Measurements from ENCODE around the gene RNF141. TPM values are rescaled to one million over a fixed set of nuclear protein-coding genes. Genes with fewer than 3 reads are reported as not detected.
A peak's percentile ranks its signal among the peaks of the same experiment; 100 is the strongest.

The RNF141 gene
- total RNA-seq, 1 donor from 2014 or later, result 31.2 TPM

DNA sequence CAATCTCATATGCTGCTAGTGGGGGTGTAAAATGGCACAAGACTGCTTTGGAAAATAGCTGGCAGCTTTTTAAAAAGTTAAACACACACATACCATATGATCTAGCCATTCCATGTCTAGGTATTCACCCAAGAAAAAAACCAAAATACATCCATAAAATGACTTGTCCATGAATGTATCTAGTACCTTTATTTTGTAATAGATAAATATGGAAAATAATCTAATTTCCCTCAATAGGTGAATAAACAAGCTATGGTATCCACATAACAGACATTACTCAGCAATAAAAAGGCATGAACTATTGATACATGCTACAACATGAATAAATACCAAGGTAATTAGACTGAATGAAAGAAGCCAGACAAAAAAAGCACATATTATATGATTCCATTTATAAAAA lies 22.9 kb downstream of the RNF141 start:
- TF ChIP-seq, protein P1, sequence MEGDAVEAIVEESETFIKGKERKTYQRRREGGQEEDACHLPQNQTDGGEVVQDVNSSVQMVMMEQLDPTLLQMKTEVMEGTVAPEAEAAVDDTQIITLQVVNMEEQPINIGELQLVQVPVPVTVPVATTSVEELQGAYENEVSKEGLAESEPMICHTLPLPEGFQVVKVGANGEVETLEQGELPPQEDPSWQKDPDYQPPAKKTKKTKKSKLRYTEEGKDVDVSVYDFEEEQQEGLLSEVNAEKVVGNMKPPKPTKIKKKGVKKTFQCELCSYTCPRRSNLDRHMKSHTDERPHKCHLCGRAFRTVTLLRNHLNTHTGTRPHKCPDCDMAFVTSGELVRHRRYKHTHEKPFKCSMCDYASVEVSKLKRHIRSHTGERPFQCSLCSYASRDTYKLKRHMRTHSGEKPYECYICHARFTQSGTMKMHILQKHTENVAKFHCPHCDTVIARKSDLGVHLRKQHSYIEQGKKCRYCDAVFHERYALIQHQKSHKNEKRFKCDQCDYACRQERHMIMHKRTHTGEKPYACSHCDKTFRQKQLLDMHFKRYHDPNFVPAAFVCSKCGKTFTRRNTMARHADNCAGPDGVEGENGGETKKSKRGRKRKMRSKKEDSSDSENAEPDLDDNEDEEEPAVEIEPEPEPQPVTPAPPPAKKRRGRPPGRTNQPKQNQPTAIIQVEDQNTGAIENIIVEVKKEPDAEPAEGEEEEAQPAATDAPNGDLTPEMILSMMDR (IDR thresholded peaks at IDR 0.05; ENCODE audit: insufficient read depth, low read depth, low read length), result no peak
- no peak for TF ChIP-seq EZH2 (IDR thresholded peaks at IDR 0.05; ENCODE audit: insufficient read depth, low read length)
- Mint-ChIP-seq H3K27me3 (ENCODE audit: low read depth, unreplicated experiment) (no peaks in the 10 kb centered on the region), H3K9me3 (ENCODE audit: unreplicated experiment) (no peaks in the 10 kb centered on the region), H3K4me1 (ENCODE audit: low read depth, unreplicated experiment) (peaks cover 12% of the 10 kb centered on the region), H3K36me3 (ENCODE audit: low read depth, unreplicated experiment) (peaks cover 2% of the 10 kb centered on the region), H3K27ac (ENCODE audit: unreplicated experiment) (no peak overlapping the region), H3K4me3 (ENCODE audit: unreplicated experiment) (no peak overlapping the region)
- no peaks in the 10 kb centered on the region for H3K79me2 ChIP-seq (ENCODE audit: insufficient read depth, low read length)
- no peaks in the 10 kb centered on the region for H3K9me3 ChIP-seq (ENCODE audit: insufficient read depth, low read depth, low read length)
- no peak for DNase-seq (ENCODE audit: low read depth)
- H3K27me3 ChIP-seq (ENCODE audit: insufficient read depth, low read length), result no peaks in the 10 kb centered on the region
- no peaks in the 10 kb centered on the region for H3K4me1 ChIP-seq (ENCODE audit: insufficient read depth, low read length)
- peaks cover 8% of the 10 kb centered on the region for H3K36me3 ChIP-seq (ENCODE audit: insufficient read depth, low read length)
- H2AFZ ChIP-seq (ENCODE audit: low read depth, low read length), result no peak overlapping the region
- H3K9ac ChIP-seq (ENCODE audit: low read length), result no peak overlapping the region
- H3K4me3 ChIP-seq (ENCODE audit: insufficient read depth, low read depth, low read length), result no peak overlapping the region
- H3K27ac ChIP-seq (ENCODE audit: low read depth, low read length), result no peak overlapping the region
- FAIRE-seq, result no peak
- no peaks in the 10 kb centered on the region for H4K20me1 ChIP-seq (ENCODE audit: insufficient read depth, low read length)
- H3K4me2 ChIP-seq (ENCODE audit: low read length), result no peak overlapping the region

DNA sequence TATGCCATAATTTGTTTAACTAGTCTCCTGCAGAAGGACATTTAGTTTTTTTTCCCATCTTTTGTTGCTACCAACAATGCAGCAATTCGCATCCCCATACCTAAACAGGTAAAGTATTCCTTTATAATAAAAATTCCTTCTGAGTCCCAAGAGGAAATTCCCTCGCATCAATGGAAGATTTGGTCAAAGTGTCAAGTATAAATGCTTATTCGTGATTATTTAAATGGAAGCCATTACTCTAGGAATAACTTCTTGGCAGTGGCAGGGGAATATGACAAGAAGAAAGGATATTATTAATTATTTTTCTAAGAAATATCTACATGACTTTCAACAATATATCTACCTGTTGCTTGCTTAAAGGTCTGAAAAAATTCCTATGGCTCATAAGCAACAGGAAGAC lies 25.6 kb downstream of the RNF141 start:
- H3K27ac Mint-ChIP-seq (ENCODE audit: unreplicated experiment), result no peak overlapping the region
- Histone ChIP-seq H2AFZ (ENCODE audit: low read depth, low read length) (no peak overlapping the region), H3K4me1 (ENCODE audit: insufficient read depth, low read length) (no peaks in the 10 kb centered on the region), H3K4me2 (ENCODE audit: low read length) (no peak overlapping the region), H3K4me3 (ENCODE audit: insufficient read depth, low read depth, low read length) (no peak overlapping the region), H3K9me3 (ENCODE audit: insufficient read depth, low read depth, low read length) (no peaks in the 10 kb centered on the region), H4K20me1 (ENCODE audit: insufficient read depth, low read length) (no peaks in the 10 kb centered on the region), H3K9ac (ENCODE audit: low read length) (no peak overlapping the region), H3K27me3 (ENCODE audit: insufficient read depth, low read length) (no peaks in the 10 kb centered on the region), H3K79me2 (ENCODE audit: insufficient read depth, low read length) (no peaks in the 10 kb centered on the region), H3K36me3 (ENCODE audit: insufficient read depth, low read length) (no peaks in the 10 kb centered on the region), H3K27ac (ENCODE audit: low read depth, low read length) (no peak overlapping the region)
- H3K36me3 Mint-ChIP-seq (ENCODE audit: low read depth, unreplicated experiment), result no peaks in the 10 kb centered on the region
- DNase-seq (ENCODE audit: low read depth) (no peak), FAIRE-seq (no peak)
- no peak overlapping the region for H3K4me3 Mint-ChIP-seq (ENCODE audit: unreplicated experiment)
- no peaks in the 10 kb centered on the region for H3K9me3 Mint-ChIP-seq (ENCODE audit: unreplicated experiment)
- H3K4me1 Mint-ChIP-seq (ENCODE audit: low read depth, unreplicated experiment), result peaks cover 12% of the 10 kb centered on the region
- TF ChIP-seq, protein P1 (IDR thresholded peaks at IDR 0.05; ENCODE audit: insufficient read depth, low read depth, low read length), result no peak
- no peak for TF ChIP-seq EZH2 (IDR thresholded peaks at IDR 0.05; ENCODE audit: insufficient read depth, low read length)
- H3K27me3 Mint-ChIP-seq (ENCODE audit: low read depth, unreplicated experiment), result no peaks in the 10 kb centered on the region

DNA sequence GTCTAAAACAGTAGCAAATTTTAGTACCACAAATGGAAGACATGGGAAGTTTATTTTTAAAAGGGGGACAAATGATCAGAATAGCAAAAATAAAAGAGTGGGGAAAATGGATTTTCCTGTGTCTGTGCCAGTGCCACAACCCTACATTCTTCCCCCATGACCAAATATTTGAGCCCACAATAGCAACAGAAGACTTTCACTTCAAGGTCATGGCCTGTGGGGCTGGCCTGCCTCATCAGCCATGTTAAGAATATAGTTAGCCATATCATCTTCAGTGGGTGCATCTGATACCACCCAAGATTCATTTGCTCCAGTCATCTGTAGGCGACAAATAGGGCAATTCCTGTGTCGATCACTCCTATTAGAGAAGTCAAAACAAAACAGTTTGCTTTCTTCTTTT lies 26.3 kb downstream of the RNF141 start:
- Histone ChIP-seq H3K27me3 (ENCODE audit: insufficient read depth, low read length) (no peaks in the 10 kb centered on the region), H3K36me3 (ENCODE audit: insufficient read depth, low read length) (no peaks in the 10 kb centered on the region), H3K4me2 (ENCODE audit: low read length) (no peak overlapping the region), H2AFZ (ENCODE audit: low read depth, low read length) (no peak overlapping the region), H3K27ac (ENCODE audit: low read depth, low read length) (no peak overlapping the region), H3K9ac (ENCODE audit: low read length) (no peak overlapping the region), H3K9me3 (ENCODE audit: insufficient read depth, low read depth, low read length) (no peaks in the 10 kb centered on the region), H3K79me2 (ENCODE audit: insufficient read depth, low read length) (no peaks in the 10 kb centered on the region), H3K4me1 (ENCODE audit: insufficient read depth, low read length) (no peaks in the 10 kb centered on the region), H4K20me1 (ENCODE audit: insufficient read depth, low read length) (no peaks in the 10 kb centered on the region), H3K4me3 (ENCODE audit: insufficient read depth, low read depth, low read length) (no peak overlapping the region)
- FAIRE-seq (no peak), DNase-seq (ENCODE audit: low read depth) (no peak)
- TF ChIP-seq EZH2 (IDR thresholded peaks at IDR 0.05; ENCODE audit: insufficient read depth, low read length), result no peak
- TF ChIP-seq, protein P1 (IDR thresholded peaks at IDR 0.05; ENCODE audit: insufficient read depth, low read depth, low read length), result no peak
- H3K36me3 Mint-ChIP-seq (ENCODE audit: low read depth, unreplicated experiment), result no peaks in the 10 kb centered on the region
- no peaks in the 10 kb centered on the region for H3K9me3 Mint-ChIP-seq (ENCODE audit: unreplicated experiment)
- peaks cover 12% of the 10 kb centered on the region for H3K4me1 Mint-ChIP-seq (ENCODE audit: low read depth, unreplicated experiment)
- H3K27ac Mint-ChIP-seq (ENCODE audit: unreplicated experiment), result peak overlapping the region; percentile 56
- H3K4me3 Mint-ChIP-seq (ENCODE audit: unreplicated experiment), result no peak overlapping the region
- no peaks in the 10 kb centered on the region for H3K27me3 Mint-ChIP-seq (ENCODE audit: low read depth, unreplicated experiment)
